ENCODE results near the gene SMIM24. TPM values are rescaled to one million over a fixed set of nuclear protein-coding genes. Genes with fewer than 3 reads are reported as not detected.

Gene SMIM24
- total and polyA plus RNA-seq, 9 of the 15 experiments (the other 6 are each of a cell fraction or from before 2014, with no cell fraction given), result 0.45 to 12.3 (median 1.4) TPM; not detected in 1

DNA sequence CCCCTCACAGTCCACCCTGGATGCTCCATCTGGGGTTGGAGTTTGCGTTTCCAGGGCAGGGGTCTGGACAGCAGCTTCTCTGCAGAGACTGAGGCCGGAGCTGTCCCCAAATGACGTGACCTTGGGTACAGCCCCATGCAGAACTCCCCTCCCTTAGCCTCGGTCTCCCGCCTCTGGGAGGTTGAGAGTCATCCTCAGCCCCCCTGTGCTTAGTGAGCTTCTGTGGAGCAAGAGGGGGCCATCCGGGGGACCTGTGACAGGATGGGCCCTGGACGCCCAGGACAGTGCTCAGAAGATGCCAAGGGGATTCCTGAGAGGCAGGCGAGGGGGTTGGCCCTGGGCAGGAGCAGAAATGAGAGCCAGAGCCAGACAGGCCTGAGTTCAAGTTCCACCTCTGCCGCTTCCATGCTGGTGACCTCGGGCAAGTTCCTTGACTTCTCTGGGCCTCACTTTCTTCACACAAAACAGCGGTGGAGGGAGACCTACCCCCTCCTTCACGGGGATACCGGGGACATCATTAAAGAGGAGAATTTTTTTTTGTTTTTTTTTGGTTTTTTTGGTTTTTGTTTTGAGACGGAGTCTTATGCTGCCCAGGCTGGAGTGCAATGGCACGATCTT lies 20.3 kb downstream of the SMIM24 start (continued):
- TF ChIP-seq, protein P1, sequence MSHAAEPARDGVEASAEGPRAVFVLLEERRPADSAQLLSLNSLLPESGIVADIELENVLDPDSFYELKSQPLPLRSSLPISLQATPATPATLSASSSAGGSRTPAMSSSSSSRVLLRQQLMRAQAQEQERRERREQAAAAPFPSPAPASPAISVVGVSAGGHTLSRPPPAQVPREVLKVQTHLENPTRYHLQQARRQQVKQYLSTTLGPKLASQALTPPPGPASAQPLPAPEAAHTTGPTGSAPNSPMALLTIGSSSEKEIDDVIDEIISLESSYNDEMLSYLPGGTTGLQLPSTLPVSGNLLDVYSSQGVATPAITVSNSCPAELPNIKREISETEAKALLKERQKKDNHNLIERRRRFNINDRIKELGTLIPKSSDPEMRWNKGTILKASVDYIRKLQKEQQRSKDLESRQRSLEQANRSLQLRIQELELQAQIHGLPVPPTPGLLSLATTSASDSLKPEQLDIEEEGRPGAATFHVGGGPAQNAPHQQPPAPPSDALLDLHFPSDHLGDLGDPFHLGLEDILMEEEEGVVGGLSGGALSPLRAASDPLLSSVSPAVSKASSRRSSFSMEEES (CRISPR knock-in tag; IDR thresholded peaks at IDR 0.05), result no peak
- TF ChIP-seq BCOR (IDR thresholded peaks at IDR 0.05) (peak; percentile 72; the same call in 1 of the 2 replicates), STAT5A (IDR thresholded peaks at IDR 0.05; ENCODE audit: borderline replicate concordance, low read length) (no peak), RCOR1 (IDR thresholded peaks at IDR 0.05; ENCODE audit: borderline replicate concordance in 1 of 2, low read depth in 2 of 2, low read length in 2 of 2) (0 out of 4 replicates have a peak, but pooled peaks of 1 of the 2 experiments have one; percentile 9), ZNF436 (CRISPR knock-in tag; IDR thresholded peaks at IDR 0.05) (no peak), MTF1 (CRISPR knock-in tag; IDR thresholded peaks at IDR 0.05; ENCODE audit: borderline replicate concordance) (no peak), RBM25 (IDR thresholded peaks at IDR 0.05; ENCODE audit: low read depth, low read length, severe bottlenecking) (peak; percentile 54), POLR2G (IDR thresholded peaks at IDR 0.05; ENCODE audit: low read depth, low read length) (0 out of 2 replicates have a peak, but pooled peaks have one; percentile 1)
- TF ChIP-seq, protein P2, sequence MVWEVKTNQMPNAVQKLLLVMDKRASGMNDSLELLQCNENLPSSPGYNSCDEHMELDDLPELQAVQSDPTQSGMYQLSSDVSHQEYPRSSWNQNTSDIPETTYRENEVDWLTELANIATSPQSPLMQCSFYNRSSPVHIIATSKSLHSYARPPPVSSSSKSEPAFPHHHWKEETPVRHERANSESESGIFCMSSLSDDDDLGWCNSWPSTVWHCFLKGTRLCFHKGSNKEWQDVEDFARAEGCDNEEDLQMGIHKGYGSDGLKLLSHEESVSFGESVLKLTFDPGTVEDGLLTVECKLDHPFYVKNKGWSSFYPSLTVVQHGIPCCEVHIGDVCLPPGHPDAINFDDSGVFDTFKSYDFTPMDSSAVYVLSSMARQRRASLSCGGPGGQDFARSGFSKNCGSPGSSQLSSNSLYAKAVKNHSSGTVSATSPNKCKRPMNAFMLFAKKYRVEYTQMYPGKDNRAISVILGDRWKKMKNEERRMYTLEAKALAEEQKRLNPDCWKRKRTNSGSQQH (CRISPR knock-in tag; IDR thresholded peaks at IDR 0.05), result no peak
- TF ChIP-seq, protein P3, sequence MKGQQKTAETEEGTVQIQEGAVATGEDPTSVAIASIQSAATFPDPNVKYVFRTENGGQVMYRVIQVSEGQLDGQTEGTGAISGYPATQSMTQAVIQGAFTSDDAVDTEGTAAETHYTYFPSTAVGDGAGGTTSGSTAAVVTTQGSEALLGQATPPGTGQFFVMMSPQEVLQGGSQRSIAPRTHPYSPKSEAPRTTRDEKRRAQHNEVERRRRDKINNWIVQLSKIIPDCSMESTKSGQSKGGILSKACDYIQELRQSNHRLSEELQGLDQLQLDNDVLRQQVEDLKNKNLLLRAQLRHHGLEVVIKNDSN (CRISPR knock-in tag; IDR thresholded peaks at IDR 0.05), result no peak
- TF ChIP-seq, protein P4, sequence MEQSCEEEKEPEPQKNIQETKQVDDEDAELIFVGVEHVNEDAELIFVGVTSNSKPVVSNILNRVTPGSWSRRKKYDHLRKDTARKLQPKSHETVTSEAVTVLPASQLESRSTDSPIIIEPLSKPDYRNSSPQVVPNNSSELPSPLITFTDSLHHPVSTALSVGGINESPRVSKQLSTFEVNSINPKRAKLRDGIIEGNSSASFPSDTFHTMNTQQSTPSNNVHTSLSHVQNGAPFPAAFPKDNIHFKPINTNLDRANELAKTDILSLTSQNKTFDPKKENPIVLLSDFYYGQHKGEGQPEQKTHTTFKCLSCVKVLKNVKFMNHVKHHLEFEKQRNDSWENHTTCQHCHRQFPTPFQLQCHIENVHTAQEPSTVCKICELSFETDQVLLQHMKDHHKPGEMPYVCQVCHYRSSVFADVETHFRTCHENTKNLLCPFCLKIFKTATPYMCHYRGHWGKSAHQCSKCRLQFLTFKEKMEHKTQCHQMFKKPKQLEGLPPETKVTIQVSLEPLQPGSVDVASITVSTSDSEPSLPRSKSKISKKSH (CRISPR knock-in tag; IDR thresholded peaks at IDR 0.05), result no peak
- TF ChIP-seq, protein P5, sequence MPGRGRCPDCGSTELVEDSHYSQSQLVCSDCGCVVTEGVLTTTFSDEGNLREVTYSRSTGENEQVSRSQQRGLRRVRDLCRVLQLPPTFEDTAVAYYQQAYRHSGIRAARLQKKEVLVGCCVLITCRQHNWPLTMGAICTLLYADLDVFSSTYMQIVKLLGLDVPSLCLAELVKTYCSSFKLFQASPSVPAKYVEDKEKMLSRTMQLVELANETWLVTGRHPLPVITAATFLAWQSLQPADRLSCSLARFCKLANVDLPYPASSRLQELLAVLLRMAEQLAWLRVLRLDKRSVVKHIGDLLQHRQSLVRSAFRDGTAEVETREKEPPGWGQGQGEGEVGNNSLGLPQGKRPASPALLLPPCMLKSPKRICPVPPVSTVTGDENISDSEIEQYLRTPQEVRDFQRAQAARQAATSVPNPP (IDR thresholded peaks at IDR 0.05; ENCODE audit: borderline replicate concordance, insufficient read depth, insufficient read length), result no peak
- TF ChIP-seq, protein P6, sequence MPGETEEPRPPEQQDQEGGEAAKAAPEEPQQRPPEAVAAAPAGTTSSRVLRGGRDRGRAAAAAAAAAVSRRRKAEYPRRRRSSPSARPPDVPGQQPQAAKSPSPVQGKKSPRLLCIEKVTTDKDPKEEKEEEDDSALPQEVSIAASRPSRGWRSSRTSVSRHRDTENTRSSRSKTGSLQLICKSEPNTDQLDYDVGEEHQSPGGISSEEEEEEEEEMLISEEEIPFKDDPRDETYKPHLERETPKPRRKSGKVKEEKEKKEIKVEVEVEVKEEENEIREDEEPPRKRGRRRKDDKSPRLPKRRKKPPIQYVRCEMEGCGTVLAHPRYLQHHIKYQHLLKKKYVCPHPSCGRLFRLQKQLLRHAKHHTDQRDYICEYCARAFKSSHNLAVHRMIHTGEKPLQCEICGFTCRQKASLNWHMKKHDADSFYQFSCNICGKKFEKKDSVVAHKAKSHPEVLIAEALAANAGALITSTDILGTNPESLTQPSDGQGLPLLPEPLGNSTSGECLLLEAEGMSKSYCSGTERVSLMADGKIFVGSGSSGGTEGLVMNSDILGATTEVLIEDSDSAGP (CRISPR knock-in tag; IDR thresholded peaks at IDR 0.05), result no peak
